ENCODE data around the gene BCAS1. TPM values are rescaled to one million over a fixed set of nuclear protein-coding genes. Genes with fewer than 3 reads are reported as not detected.

The BCAS1 gene
- total RNA-seq, 4 donors from 2014 or later = 0.97 to 9.3 (median 4.4) TPM

DNA sequence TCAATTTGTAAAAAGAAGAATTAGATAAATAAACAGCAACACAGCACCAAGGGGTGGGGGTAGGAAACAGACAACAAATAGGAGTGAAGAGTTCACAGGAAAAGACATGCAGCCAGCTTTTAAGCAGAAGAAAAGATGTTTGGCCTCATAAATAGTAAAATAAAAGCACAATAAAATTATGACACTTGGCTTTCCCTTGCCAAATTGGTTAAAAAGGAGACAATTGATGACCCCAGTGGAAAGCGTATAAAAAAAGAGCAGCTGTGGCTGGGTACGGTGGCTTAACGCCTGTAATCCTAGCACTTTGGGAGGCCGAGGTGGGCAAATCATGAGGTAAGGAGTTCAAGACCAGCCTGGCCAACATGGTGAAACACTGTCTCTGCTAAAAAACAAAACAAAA is 29.1 kb downstream of the BCAS1 start:
- Histone ChIP-seq H3K36me3 (no peaks in the 10 kb centered on the region), H3K4me3 (no peak overlapping the region), H3K27ac (no peak overlapping the region), H3K27me3 (no peaks in the 10 kb centered on the region), H3K9me3 (no peaks in the 10 kb centered on the region), H3K4me1 (no peaks in the 10 kb centered on the region)
- TF ChIP-seq POLR2A (IDR thresholded peaks at IDR 0.05) = no peak
- TF ChIP-seq, protein P1, sequence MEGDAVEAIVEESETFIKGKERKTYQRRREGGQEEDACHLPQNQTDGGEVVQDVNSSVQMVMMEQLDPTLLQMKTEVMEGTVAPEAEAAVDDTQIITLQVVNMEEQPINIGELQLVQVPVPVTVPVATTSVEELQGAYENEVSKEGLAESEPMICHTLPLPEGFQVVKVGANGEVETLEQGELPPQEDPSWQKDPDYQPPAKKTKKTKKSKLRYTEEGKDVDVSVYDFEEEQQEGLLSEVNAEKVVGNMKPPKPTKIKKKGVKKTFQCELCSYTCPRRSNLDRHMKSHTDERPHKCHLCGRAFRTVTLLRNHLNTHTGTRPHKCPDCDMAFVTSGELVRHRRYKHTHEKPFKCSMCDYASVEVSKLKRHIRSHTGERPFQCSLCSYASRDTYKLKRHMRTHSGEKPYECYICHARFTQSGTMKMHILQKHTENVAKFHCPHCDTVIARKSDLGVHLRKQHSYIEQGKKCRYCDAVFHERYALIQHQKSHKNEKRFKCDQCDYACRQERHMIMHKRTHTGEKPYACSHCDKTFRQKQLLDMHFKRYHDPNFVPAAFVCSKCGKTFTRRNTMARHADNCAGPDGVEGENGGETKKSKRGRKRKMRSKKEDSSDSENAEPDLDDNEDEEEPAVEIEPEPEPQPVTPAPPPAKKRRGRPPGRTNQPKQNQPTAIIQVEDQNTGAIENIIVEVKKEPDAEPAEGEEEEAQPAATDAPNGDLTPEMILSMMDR (IDR thresholded peaks at IDR 0.05) = no peak
- WGBS, 2 donors = 81 to 86% methylated on average over 4 of the region's 4 CpGs
- intact Hi-C loops (cut with DNase I) = no loop called here
- DNase-seq = no peak

DNA sequence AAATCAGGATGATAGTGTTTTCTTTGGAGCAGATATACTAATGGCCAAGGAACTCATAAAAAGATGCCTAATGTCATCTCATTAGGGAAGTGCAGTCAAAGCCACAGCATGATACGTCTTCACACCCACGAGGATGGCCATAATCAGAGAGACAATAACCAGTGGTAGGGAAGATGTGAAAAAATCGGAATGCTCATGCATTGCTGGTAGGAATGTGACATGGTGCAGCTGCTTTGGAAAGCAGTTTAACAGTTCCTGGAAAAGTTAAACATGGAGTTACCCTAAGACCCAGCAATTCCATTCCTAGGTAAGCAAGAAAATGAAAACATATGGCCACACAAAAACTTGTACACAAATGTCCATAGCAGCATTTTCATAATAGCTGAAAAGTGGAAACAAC is 29.9 kb downstream of the BCAS1 start:
- Histone ChIP-seq H3K4me3 (no peak overlapping the region), H3K4me1 (no peaks in the 10 kb centered on the region), H3K36me3 (no peaks in the 10 kb centered on the region), H3K9me3 (no peaks in the 10 kb centered on the region), H3K27ac (no peak overlapping the region), H3K27me3 (no peaks in the 10 kb centered on the region)
- WGBS, 2 donors = 46 to 68% methylated on average over 3 of the region's 3 CpGs
- intact Hi-C loops (cut with DNase I) = no loop called here
- TF ChIP-seq, protein P1 (IDR thresholded peaks at IDR 0.05) = no peak
- no peak for TF ChIP-seq POLR2A (IDR thresholded peaks at IDR 0.05)
- no peak for DNase-seq

DNA sequence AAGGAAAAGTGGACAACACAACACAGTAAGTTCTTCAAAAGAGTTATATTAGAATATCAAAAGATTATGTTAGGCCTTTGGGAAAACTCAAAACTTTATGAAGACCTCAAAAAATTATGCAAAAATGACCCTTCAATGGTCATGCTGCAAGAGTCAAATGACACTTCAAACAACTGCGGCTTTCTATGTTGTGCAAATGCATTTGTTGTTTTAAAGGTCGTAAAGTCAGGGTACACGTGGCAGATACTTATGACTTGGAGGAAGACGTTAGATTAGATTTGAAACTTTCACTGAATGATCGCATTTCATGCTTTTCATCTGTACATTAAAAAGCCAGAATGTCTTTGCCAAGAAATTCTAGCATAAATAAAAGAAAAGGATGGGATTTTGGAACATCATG is 31.4 kb downstream of the BCAS1 start:
- no peaks in the 10 kb centered on the region for H3K36me3 ChIP-seq
- no peak for DNase-seq
- intact Hi-C loops (cut with DNase I) = no loop called here
- H3K27ac ChIP-seq = no peak overlapping the region
- no peak overlapping the region for H3K4me3 ChIP-seq
- H3K4me1 ChIP-seq = no peaks in the 10 kb centered on the region
- no peaks in the 10 kb centered on the region for H3K9me3 ChIP-seq
- 45 to 63% methylated on average over 5 of the region's 5 CpGs for WGBS, 2 donors
- TF ChIP-seq POLR2A (IDR thresholded peaks at IDR 0.05) = no peak
- TF ChIP-seq, protein P1 (IDR thresholded peaks at IDR 0.05) = no peak
- no peaks in the 10 kb centered on the region for H3K27me3 ChIP-seq

DNA sequence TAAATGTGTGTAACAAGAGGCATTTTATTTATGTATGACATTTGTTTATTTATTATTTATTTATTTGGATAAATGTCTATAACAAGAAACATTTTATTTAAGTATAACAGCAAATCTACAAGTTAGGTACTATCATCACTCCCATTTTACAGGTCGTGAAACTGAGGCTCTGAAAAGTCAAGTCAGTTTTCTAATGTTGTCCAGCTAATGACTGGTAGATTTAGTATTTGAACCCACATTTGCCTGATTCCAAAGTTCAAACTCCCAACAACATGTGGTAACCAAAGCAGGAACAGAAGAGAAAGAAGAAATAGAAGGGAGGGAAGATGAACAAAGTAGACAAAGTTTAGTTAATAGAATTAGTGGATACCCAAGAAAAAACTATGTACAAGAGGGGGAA is 32.9 kb downstream of the BCAS1 start:
- DNase-seq = no peak
- Histone ChIP-seq H3K9me3 (no peaks in the 10 kb centered on the region), H3K4me3 (no peak overlapping the region), H3K4me1 (no peaks in the 10 kb centered on the region), H3K27ac (no peak overlapping the region), H3K36me3 (no peaks in the 10 kb centered on the region), H3K27me3 (no peaks in the 10 kb centered on the region)
- TF ChIP-seq POLR2A (IDR thresholded peaks at IDR 0.05) = no peak
- TF ChIP-seq, protein P1 (IDR thresholded peaks at IDR 0.05) = no peak
- intact Hi-C loops (cut with DNase I) = no loop called here
- WGBS, 2 donors = 15 to 85% methylated on average over 1 of the region's 1 CpG

DNA sequence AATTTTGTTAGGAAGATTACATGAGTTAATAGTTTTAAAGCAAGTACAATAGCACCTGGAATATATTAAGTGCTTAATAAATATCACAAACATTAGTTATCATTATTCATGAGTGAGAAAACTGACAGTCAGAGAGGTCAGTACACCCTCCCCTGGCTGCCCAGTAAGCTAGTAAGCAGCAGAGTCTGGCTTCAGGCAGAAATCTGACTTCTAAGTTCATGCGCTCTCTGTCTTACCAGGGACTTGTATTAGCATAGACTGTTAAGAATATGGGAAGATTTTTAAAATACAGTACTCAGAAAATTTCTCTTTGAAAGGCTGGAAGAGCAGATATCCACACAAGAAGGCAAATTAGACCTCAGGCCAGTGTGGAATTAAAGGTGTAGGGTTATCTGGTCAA is 40.8 kb downstream of the BCAS1 start:
- TF ChIP-seq POLR2A (IDR thresholded peaks at IDR 0.05) = no peak
- TF ChIP-seq, protein P1 (IDR thresholded peaks at IDR 0.05) = no peak
- WGBS, 2 donors = 93 to 100% methylated on average over 1 of the region's 1 CpG
- Histone ChIP-seq H3K4me1 (no peaks in the 10 kb centered on the region), H3K27me3 (peaks cover 0 to 16% (median 0%) of the 10 kb centered on the region in 4 donors), H3K36me3 (no peaks in the 10 kb centered on the region), H3K9me3 (no peaks in the 10 kb centered on the region), H3K27ac (no peak overlapping the region), H3K4me3 (no peak overlapping the region)
- intact Hi-C loops (cut with DNase I) = no loop called here
- no peak for DNase-seq
